ENCODE measurements around the gene FANK1.
"Not testable (repeated sequence)": the region's sequence is repeated elsewhere in the genome, so short reads cannot be mapped to it uniquely, and the experiment has no call there.

Gene FANK1

GRCh38 chr10:125868372-125868975 lies 27.9 kb upstream of the FANK1 start:
- no peak overlapping the region for H3K9ac ChIP-seq (ENCODE audit: low read length)
- H3K36me3 ChIP-seq (ENCODE audit: control insufficient read depth, insufficient read depth, low read length), result peaks cover 13% of the 10 kb centered on the region
- H3K27me3 ChIP-seq (ENCODE audit: control insufficient read depth, insufficient read depth, low read length), result no peaks in the 10 kb centered on the region
- H3K4me3 ChIP-seq (ENCODE audit: low read length), result no peak overlapping the region
- peaks cover 5% of the 10 kb centered on the region for H3K4me1 ChIP-seq (ENCODE audit: control insufficient read depth, insufficient read depth, low read length)
- H3K9me3 ChIP-seq (ENCODE audit: control insufficient read depth, low read length), result no peaks in the 10 kb centered on the region

GRCh38 chr10:125871338-125871737 lies 25.0 kb upstream of the FANK1 start:
- no peaks in the 10 kb centered on the region for H3K27me3 ChIP-seq (ENCODE audit: control insufficient read depth, insufficient read depth, low read length)
- H3K36me3 ChIP-seq (ENCODE audit: control insufficient read depth, insufficient read depth, low read length), result peaks cover 4% of the 10 kb centered on the region
- H3K9ac ChIP-seq (ENCODE audit: low read length), result no peak overlapping the region
- no peaks in the 10 kb centered on the region for H3K9me3 ChIP-seq (ENCODE audit: control insufficient read depth, low read length)
- no peak overlapping the region for H3K4me3 ChIP-seq (ENCODE audit: low read length)
- peaks cover 5% of the 10 kb centered on the region for H3K4me1 ChIP-seq (ENCODE audit: control insufficient read depth, insufficient read depth, low read length)

- H3K9ac ChIP-seq (ENCODE audit: low read length), result no peak overlapping the region
- H3K4me3 ChIP-seq (ENCODE audit: low read length), result no peak overlapping the region
- H3K27me3 ChIP-seq (ENCODE audit: control insufficient read depth, insufficient read depth, low read length), result no peaks in the 10 kb centered on the region
- H3K4me1 ChIP-seq (ENCODE audit: control insufficient read depth, insufficient read depth, low read length), result peaks cover 4% of the 10 kb centered on the region
- no peaks in the 10 kb centered on the region for H3K36me3 ChIP-seq (ENCODE audit: control insufficient read depth, insufficient read depth, low read length)
- H3K9me3 ChIP-seq (ENCODE audit: control insufficient read depth, low read length), result no peaks in the 10 kb centered on the region
Observed at GRCh38 chr10:125878957-125879835, 17.2 kb upstream of the FANK1 start.

- H3K9me3 ChIP-seq (ENCODE audit: control insufficient read depth, low read length), result no peaks in the 10 kb centered on the region
- peaks cover 4% of the 10 kb centered on the region for H3K4me1 ChIP-seq (ENCODE audit: control insufficient read depth, insufficient read depth, low read length)
- H3K4me3 ChIP-seq (ENCODE audit: low read length), result no peak overlapping the region
- H3K36me3 ChIP-seq (ENCODE audit: control insufficient read depth, insufficient read depth, low read length), result no peaks in the 10 kb centered on the region
- H3K9ac ChIP-seq (ENCODE audit: low read length), result no peak overlapping the region
- H3K27me3 ChIP-seq (ENCODE audit: control insufficient read depth, insufficient read depth, low read length), result no peaks in the 10 kb centered on the region
Observed at GRCh38 chr10:125880719-125881118, 15.6 kb upstream of the FANK1 start.

DNA sequence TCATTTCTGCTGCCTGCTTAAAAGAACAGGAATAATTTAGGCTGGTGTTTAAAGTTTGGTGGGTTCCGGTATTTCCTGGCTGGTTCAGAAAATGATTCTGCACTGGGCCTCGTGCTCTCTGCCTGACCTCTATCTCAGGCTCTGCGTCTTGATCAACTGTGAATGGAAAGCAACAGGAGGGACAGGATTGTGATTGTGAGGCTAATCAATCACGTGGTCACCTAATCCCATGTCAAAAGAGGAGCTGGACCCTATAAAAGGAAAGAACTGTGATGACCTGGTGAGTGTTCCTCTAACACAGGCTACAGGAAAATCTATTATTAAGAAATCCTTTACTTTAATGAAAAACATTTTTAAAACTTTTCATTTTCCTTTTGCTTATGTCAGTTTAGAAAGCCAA lies 15.2 kb upstream of the FANK1 start, which contains the start of gene DHX32:
TSS of gene DHX32 (minus strand) at position 101 of the 400 bp plus-strand sequence. CDS start 468 bp downstream, outside the sequence.
- Histone ChIP-seq H3K36me3 (ENCODE audit: control insufficient read depth, insufficient read depth, low read length) (no peaks in the 10 kb centered on the region), H3K9ac (ENCODE audit: low read length) (no peak within 1 kb of the TSS), H3K4me3 (ENCODE audit: low read length) (no peak within 1 kb of the TSS), H3K4me1 (ENCODE audit: control insufficient read depth, insufficient read depth, low read length) (peaks cover 4% of the 10 kb centered on the region), H3K27me3 (ENCODE audit: control insufficient read depth, insufficient read depth, low read length) (no peaks in the 10 kb centered on the region), H3K9me3 (ENCODE audit: control insufficient read depth, low read length) (no peaks in the 10 kb centered on the region)

DNA sequence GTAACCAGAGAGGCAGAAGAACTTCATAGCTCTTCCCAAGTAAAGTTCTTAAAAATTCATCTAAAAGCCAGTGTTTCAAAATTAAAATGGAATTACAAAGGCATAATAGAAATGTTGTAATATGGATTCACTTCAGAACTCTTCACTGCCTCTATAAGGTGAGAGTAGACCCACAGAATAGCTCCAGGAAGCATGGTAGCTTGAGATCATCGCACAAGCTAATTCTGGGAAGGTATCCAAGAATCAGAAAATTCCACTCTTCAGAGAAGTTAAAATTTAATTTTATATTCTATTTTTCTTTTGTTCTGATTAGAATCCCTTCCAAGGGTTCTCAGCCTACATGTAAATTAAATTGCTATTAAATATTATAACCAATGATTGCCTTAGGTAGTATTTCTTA lies 13.8 kb upstream of the FANK1 start:
- Histone ChIP-seq H3K9me3 (ENCODE audit: control insufficient read depth, low read length) (no peaks in the 10 kb centered on the region), H3K36me3 (ENCODE audit: control insufficient read depth, insufficient read depth, low read length) (no peaks in the 10 kb centered on the region), H3K4me3 (ENCODE audit: low read length) (no peak overlapping the region), H3K9ac (ENCODE audit: low read length) (no peak overlapping the region), H3K27me3 (ENCODE audit: control insufficient read depth, insufficient read depth, low read length) (no peaks in the 10 kb centered on the region), H3K4me1 (ENCODE audit: control insufficient read depth, insufficient read depth, low read length) (peaks cover 4% of the 10 kb centered on the region)

GRCh38 chr10:125883211-125883610 lies 13.2 kb upstream of the FANK1 start:
- no peak overlapping the region for H3K4me3 ChIP-seq (ENCODE audit: low read length)
- no peaks in the 10 kb centered on the region for H3K9me3 ChIP-seq (ENCODE audit: control insufficient read depth, low read length)
- H3K36me3 ChIP-seq (ENCODE audit: control insufficient read depth, insufficient read depth, low read length), result no peaks in the 10 kb centered on the region
- H3K27me3 ChIP-seq (ENCODE audit: control insufficient read depth, insufficient read depth, low read length), result no peaks in the 10 kb centered on the region
- H3K9ac ChIP-seq (ENCODE audit: low read length), result no peak overlapping the region
- H3K4me1 ChIP-seq (ENCODE audit: control insufficient read depth, insufficient read depth, low read length), result peaks cover 4% of the 10 kb centered on the region

DNA sequence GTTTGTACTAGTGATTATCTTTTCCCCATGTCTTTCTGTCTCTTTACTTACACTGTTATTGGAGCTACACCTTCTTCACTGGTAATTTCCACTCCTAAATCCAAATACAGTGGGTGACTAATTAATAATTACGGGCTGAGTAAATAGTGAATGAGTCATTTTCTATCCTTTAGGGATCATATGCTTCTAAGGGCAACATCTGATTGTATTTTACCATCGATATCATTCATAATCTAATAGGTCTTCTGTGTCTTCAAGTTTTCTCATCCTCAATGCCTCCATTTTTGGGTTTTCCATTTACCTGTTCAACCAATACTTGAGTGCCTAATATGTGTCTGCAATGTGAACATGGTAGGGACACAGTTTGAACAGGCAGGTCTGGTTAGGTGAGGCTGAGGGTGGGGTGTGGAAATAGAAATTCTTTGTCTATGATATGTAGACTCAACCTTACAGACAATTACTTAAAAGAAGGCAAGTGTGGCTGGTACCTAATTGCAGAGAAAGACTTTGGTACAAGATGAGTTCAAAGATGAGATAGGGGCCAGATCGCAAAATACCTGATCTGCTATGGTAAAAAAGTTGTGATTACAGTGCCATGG lies 9.4 kb upstream of the FANK1 start:
- no peaks in the 10 kb centered on the region for H3K36me3 ChIP-seq (ENCODE audit: control insufficient read depth, insufficient read depth, low read length)

GRCh38 chr10:125889441-125889840 lies 6.9 kb upstream of the FANK1 start:
- peaks cover 12% of the 10 kb centered on the region for H3K4me1 ChIP-seq (ENCODE audit: control insufficient read depth, insufficient read depth, low read length)
- not testable (repeated sequence) for H3K27me3 ChIP-seq (ENCODE audit: control insufficient read depth, insufficient read depth, low read length); H3K36me3 ChIP-seq (ENCODE audit: control insufficient read depth, insufficient read depth, low read length); H3K4me3 ChIP-seq (ENCODE audit: low read length); H3K9me3 ChIP-seq (ENCODE audit: control insufficient read depth, low read length); H3K9ac ChIP-seq (ENCODE audit: low read length)

More for the DNA sequence above, 9.4 kb upstream of the FANK1 start:
- no peaks in the 10 kb centered on the region for H3K27me3 ChIP-seq (ENCODE audit: control insufficient read depth, insufficient read depth, low read length)
- H3K9me3 ChIP-seq (ENCODE audit: control insufficient read depth, low read length), result no peaks in the 10 kb centered on the region
- H3K9ac ChIP-seq (ENCODE audit: low read length), result no peak overlapping the region
- peaks cover 7% of the 10 kb centered on the region for H3K4me1 ChIP-seq (ENCODE audit: control insufficient read depth, insufficient read depth, low read length)
- H3K4me3 ChIP-seq (ENCODE audit: low read length), result no peak overlapping the region

- not testable (repeated sequence) for H3K4me3 ChIP-seq (ENCODE audit: low read length); H3K27me3 ChIP-seq (ENCODE audit: control insufficient read depth, insufficient read depth, low read length); H3K9me3 ChIP-seq (ENCODE audit: control insufficient read depth, low read length); H3K36me3 ChIP-seq (ENCODE audit: control insufficient read depth, insufficient read depth, low read length); H3K9ac ChIP-seq (ENCODE audit: low read length)
- H3K4me1 ChIP-seq (ENCODE audit: control insufficient read depth, insufficient read depth, low read length), result peaks cover 12% of the 10 kb centered on the region
Observed at GRCh38 chr10:125892402-125892801, 4.0 kb upstream of the FANK1 start.

- not testable (repeated sequence) for H3K4me3 ChIP-seq (ENCODE audit: low read length); H3K9me3 ChIP-seq (ENCODE audit: control insufficient read depth, low read length); H3K36me3 ChIP-seq (ENCODE audit: control insufficient read depth, insufficient read depth, low read length); H3K27me3 ChIP-seq (ENCODE audit: control insufficient read depth, insufficient read depth, low read length)
- Histone ChIP-seq H3K4me1 (ENCODE audit: control insufficient read depth, insufficient read depth, low read length) (peaks cover 12% of the 10 kb centered on the region), H3K9ac (ENCODE audit: low read length) (peak overlapping the region; percentile 88)
Observed at GRCh38 chr10:125894176-125894575, 2.2 kb upstream of the FANK1 start.

Measured in mucosa of stomach (tissue), 1 donor.